ENCODE measurements around the gene RELN. TPM values are rescaled to one million over a fixed set of nuclear protein-coding genes. Genes with fewer than 3 reads are reported as not detected.

Gene RELN
- total RNA-seq, 2 experiments from 2014 or later = not detected

- ATAC-seq (ENCODE audit: poor library complexity) = no peak
- Mint-ChIP-seq H3K4me1 (ENCODE audit: low read depth) (no peaks in the 10 kb centered on the region), H3K36me3 (ENCODE audit: low read depth) (no peaks in the 10 kb centered on the region), H3K27me3 (peaks cover 20% of the 10 kb centered on the region), H3K9me3 (no peaks in the 10 kb centered on the region), H3K4me3 (no peak overlapping the region), H3K27ac (no peak overlapping the region)
- ChIA-PET POLR2A (no interaction called here), CTCF (interaction anchor here (0.9 kb wide), 1 partner anchor 22 kb away, joined by 3 read pairs; no protein-coding TSS in a partner anchor)
- intact Hi-C loops (cut with DNase I, micrococcal nuclease) = no loop called here
- H3K27ac ChIP-seq (ENCODE audit: low read depth in 1 of 2, low read length in 2 of 2) = no peak overlapping the region
- H3K36me3 ChIP-seq (ENCODE audit: insufficient read depth, low read length) = no peaks in the 10 kb centered on the region
- no peak for TF ChIP-seq CTCF (IDR thresholded peaks at IDR 0.05)
- DNase-seq = no peak
- no peaks in the 10 kb centered on the region for H3K9me3 ChIP-seq (ENCODE audit: control insufficient read depth in 1 of 2, insufficient read depth in 1 of 2, low read length in 2 of 2)
- H3K4me1 ChIP-seq (ENCODE audit: insufficient read depth, low read length) = no peaks in the 10 kb centered on the region
- peaks cover 0 to 4% of the 10 kb centered on the region in 2 experiments for H3K27me3 ChIP-seq (ENCODE audit: control insufficient read depth in 1 of 2, insufficient read depth in 2 of 2, low read length in 2 of 2)
- H3K4me3 ChIP-seq (ENCODE audit: low read length) = no peak overlapping the region
Observed at GRCh38 chr7:103637094-103637493, 352.4 kb downstream of the RELN start.

GRCh38 chr7:103636153-103636552 is 353.3 kb downstream of the RELN start:
- no peaks in the 10 kb centered on the region for H3K4me1 Mint-ChIP-seq (ENCODE audit: low read depth)
- H3K9me3 Mint-ChIP-seq = no peaks in the 10 kb centered on the region
- no peaks in the 10 kb centered on the region for H3K36me3 ChIP-seq (ENCODE audit: insufficient read depth, low read length)
- H3K4me3 ChIP-seq (ENCODE audit: low read length) = no peak overlapping the region
- H3K27me3 ChIP-seq (ENCODE audit: control insufficient read depth in 1 of 2, insufficient read depth in 2 of 2, low read length in 2 of 2) = peaks cover 0 to 4% of the 10 kb centered on the region in 2 experiments
- no peak overlapping the region for H3K27ac ChIP-seq (ENCODE audit: low read depth in 1 of 2, low read length in 2 of 2)
- TF ChIP-seq CTCF (IDR thresholded peaks at IDR 0.05) = no peak
- H3K4me1 ChIP-seq (ENCODE audit: insufficient read depth, low read length) = no peaks in the 10 kb centered on the region
- peaks cover 20% of the 10 kb centered on the region for H3K27me3 Mint-ChIP-seq
- H3K9me3 ChIP-seq (ENCODE audit: control insufficient read depth in 1 of 2, insufficient read depth in 1 of 2, low read length in 2 of 2) = no peaks in the 10 kb centered on the region
- no peak overlapping the region for H3K4me3 Mint-ChIP-seq
- intact Hi-C loops (cut with DNase I, micrococcal nuclease) = no loop called here
- POLR2A ChIA-PET = no interaction called here
- CTCF ChIA-PET = interaction anchor here (0.9 kb wide), 1 partner anchor 21 kb away, joined by 3 read pairs; no protein-coding TSS in a partner anchor
- H3K36me3 Mint-ChIP-seq (ENCODE audit: low read depth) = no peaks in the 10 kb centered on the region
- ATAC-seq (ENCODE audit: poor library complexity) (no peak), DNase-seq (no peak)
- H3K27ac Mint-ChIP-seq = no peak overlapping the region

GRCh38 chr7:103632972-103633371 is 356.5 kb downstream of the RELN start:
- Histone ChIP-seq H3K9me3 (ENCODE audit: control insufficient read depth in 1 of 2, insufficient read depth in 1 of 2, low read length in 2 of 2) (no peaks in the 10 kb centered on the region), H3K4me3 (ENCODE audit: low read length) (no peak overlapping the region), H3K27me3 (ENCODE audit: control insufficient read depth in 1 of 2, insufficient read depth in 2 of 2, low read length in 2 of 2) (peaks cover 0 to 4% of the 10 kb centered on the region in 2 experiments), H3K36me3 (ENCODE audit: insufficient read depth, low read length) (no peaks in the 10 kb centered on the region), H3K27ac (ENCODE audit: low read depth in 1 of 2, low read length in 2 of 2) (no peak overlapping the region), H3K4me1 (ENCODE audit: insufficient read depth, low read length) (no peaks in the 10 kb centered on the region)
- H3K27ac Mint-ChIP-seq = no peak overlapping the region
- no peaks in the 10 kb centered on the region for H3K4me1 Mint-ChIP-seq (ENCODE audit: low read depth)
- DNase-seq (no peak), ATAC-seq (ENCODE audit: poor library complexity) (no peak)
- POLR2A ChIA-PET = no interaction called here
- H3K9me3 Mint-ChIP-seq = no peaks in the 10 kb centered on the region
- H3K27me3 Mint-ChIP-seq = peaks cover 25% of the 10 kb centered on the region
- CTCF ChIA-PET = interaction anchor here (1.1 kb wide), 1 partner anchor 23 kb away, joined by 3 read pairs; no protein-coding TSS in a partner anchor
- intact Hi-C loops (cut with DNase I, micrococcal nuclease) = no loop called here
- no peak for TF ChIP-seq CTCF (IDR thresholded peaks at IDR 0.05)
- H3K4me3 Mint-ChIP-seq = no peak overlapping the region
- no peaks in the 10 kb centered on the region for H3K36me3 Mint-ChIP-seq (ENCODE audit: low read depth)

All from CD4-positive, alpha-beta T cell (primary cell).